IMR-90 (cell line): ENCODE data around the gene FAM227B. TPM values are rescaled to one million over a fixed set of nuclear protein-coding genes. Genes with fewer than 3 reads are reported as not detected.
A peak's percentile ranks its signal among the peaks of the same experiment; 100 is the strongest.

Source experiments
- ATAC-seq: fragments of 200-7000 bp; cut with Tn5 transposase; 2 replicates; pipeline ENCODE4 v1.9.1; 2020; ENCODE audit warnings: low read depth, mild to moderate bottlenecking, moderate library complexity
- BruUV-seq: library from RNA; stranded (reverse); fragments of 400-500 nt; replicated peaks from 2 replicates; lab custom pipeline; 2021; lab: Mats Ljungman, UMichigan
- CTCF ChIA-PET: fragments of 300-600 bp; formaldehyde crosslinking; extraction: SDS; loops from one replicate; lab custom pipeline; 2021; ENCODE audit warnings: antibody characterized with exemption; lab: Yijun Ruan, JAX
- POLR2A ChIA-PET: fragments of 300-600 bp; sonication (Branson Sonifier 250); formaldehyde crosslinking; loops from one replicate; lab custom pipeline; 2022; ENCODE audit warnings: antibody characterized with exemption; ENCODE audit not compliant: unreplicated experiment; lab: Charles Lee
- DNase-seq: peaks from one replicate; pipeline ENCODE4 v3.0.0; 2013
- H2AFZ ChIP-seq: replicated peaks from 2 replicates; pipeline ENCODE3; 2013; ENCODE audit warnings: low read length, mild to moderate bottlenecking; ENCODE audit not compliant: poor library complexity
- H2AK5ac ChIP-seq: 2 replicates; pipeline ENCODE4 v1.6.1; 2013; ENCODE audit warnings: low read depth, low read length, inconsistent platforms
- H2AK9ac ChIP-seq: replicated peaks from 2 replicates; pipeline ENCODE3; 2013; ENCODE audit warnings: mild to moderate bottlenecking, low read depth, low read length, moderate library complexity; ENCODE audit not compliant: poor library complexity
- H2BK120ac ChIP-seq: 2 replicates; pipeline ENCODE4 v1.6.1; 2013; ENCODE audit warnings: low read depth, low read length, inconsistent platforms
- H2BK15ac ChIP-seq: 3 replicates; pipeline ENCODE4 v1.6.1; 2013; ENCODE audit warnings: low read depth, low read length, inconsistent platforms
- H2BK20ac ChIP-seq: 2 replicates; pipeline ENCODE4 v1.6.1; 2013; ENCODE audit warnings: low read depth, mild to moderate bottlenecking, inconsistent platforms, low read length, moderate library complexity
- H2BK5ac ChIP-seq: 2 replicates; pipeline ENCODE4 v1.6.1; 2013; ENCODE audit warnings: mild to moderate bottlenecking, low read depth, low read length, inconsistent platforms; ENCODE audit not compliant: poor library complexity, severe bottlenecking
- H3K14ac ChIP-seq: replicated peaks from 2 replicates; pipeline ENCODE4 v1.6.1; 2013; ENCODE audit warnings: low read depth, low read length, inconsistent platforms
- H3K18ac ChIP-seq: 2 replicates; pipeline ENCODE4 v1.6.1; 2013; ENCODE audit warnings: low read depth, low read length, control low read depth
- H3K23ac ChIP-seq: 2 replicates; pipeline ENCODE4 v1.6.1; 2013; ENCODE audit warnings: low read depth, low read length, inconsistent platforms
- H3K27ac ChIP-seq: 2 replicates; pipeline ENCODE4 v1.5.1; 2013; ENCODE audit warnings: mild to moderate bottlenecking, control low read depth, low read length; ENCODE audit not compliant: insufficient read depth
- H3K27me3 ChIP-seq: 2 replicates; pipeline ENCODE4 v1.6.1; 2013; ENCODE audit warnings: low read length; ENCODE audit not compliant: control insufficient read depth, insufficient read depth
- H3K36me3 ChIP-seq: 2 replicates; pipeline ENCODE4 v1.6.1; 2013; ENCODE audit warnings: low read length, mixed read lengths; ENCODE audit not compliant: control insufficient read depth, insufficient read depth
- H3K4ac ChIP-seq: 2 replicates; pipeline ENCODE4 v1.6.1; 2013; ENCODE audit warnings: low read depth, low read length, inconsistent platforms
- H3K4me1 ChIP-seq: 2 replicates; pipeline ENCODE4 v1.6.1; 2013; ENCODE audit warnings: low read length, mixed read lengths; ENCODE audit not compliant: control insufficient read depth, insufficient read depth
- H3K4me2 ChIP-seq: 2 replicates; pipeline ENCODE4 v1.6.1; 2013; ENCODE audit warnings: low read depth, mild to moderate bottlenecking, control low read depth, low read length, moderate library complexity
- H3K4me3 ChIP-seq: 2 replicates; pipeline ENCODE4 v1.5.1; 2013; ENCODE audit warnings: low read depth, mild to moderate bottlenecking, control low read depth, low read length, moderate library complexity; ENCODE audit not compliant: insufficient read depth
- H3K56ac ChIP-seq: 2 replicates; pipeline ENCODE4 v1.6.1; 2013; ENCODE audit warnings: low read length, inconsistent platforms; ENCODE audit not compliant: insufficient read depth; ENCODE audit errors: extremely low read depth
- H3K79me1 ChIP-seq, 2 experiments: 2 replicates each; pipeline ENCODE4 v1.6.1; 2013; ENCODE audit warnings: low read length in 2 of 2, inconsistent platforms in 1 of 2, low read depth in 1 of 2
- H3K9ac ChIP-seq: 2 replicates; pipeline ENCODE4 v1.6.1; 2013; ENCODE audit warnings: low read depth, low read length, control low read depth
- H3K9me1 ChIP-seq: 2 replicates; pipeline ENCODE4 v1.6.1; 2013; ENCODE audit warnings: low read length, inconsistent platforms; ENCODE audit not compliant: insufficient read depth
- H3K9me3 ChIP-seq: 2 replicates; pipeline ENCODE4 v1.6.1; 2013; ENCODE audit warnings: low read length; ENCODE audit not compliant: control insufficient read depth, insufficient read depth
- H4K20me1 ChIP-seq: 2 replicates; pipeline ENCODE4 v1.6.1; 2013; ENCODE audit warnings: low read length, inconsistent platforms; ENCODE audit not compliant: insufficient read depth
- H4K5ac ChIP-seq: 2 replicates; pipeline ENCODE4 v1.6.1; 2013; ENCODE audit warnings: mild to moderate bottlenecking, low read depth, low read length, control low read depth
- H4K8ac ChIP-seq, 2 experiments: 2 replicates each; pipeline ENCODE4 v1.6.1; 2013; ENCODE audit warnings: low read depth in 2 of 2, low read length in 2 of 2, control low read depth in 1 of 2, inconsistent platforms in 1 of 2
- H4K91ac ChIP-seq: 2 replicates; pipeline ENCODE4 v1.6.1; 2013; ENCODE audit warnings: low read depth, low read length, inconsistent platforms; ENCODE audit not compliant: insufficient read depth
- BHLHE40 ChIP-seq: fragments of 150-350 bp; IDR thresholded peaks from 2 replicates; pipeline ENCODE4 v1.6.1; 2016; ENCODE audit warnings: mild to moderate bottlenecking, low read depth, low read length
- RFX5 ChIP-seq: IDR thresholded peaks from 2 replicates; pipeline ENCODE4 v1.8.0; 2012; ENCODE audit warnings: low read depth, mild to moderate bottlenecking, low read length, moderate library complexity
- WGBS, 2 experiments: methylation state at CpG; one replicate each; pipeline versions ENCODE4 v1.1.5 to v1.1.7; 2013; ENCODE audit warnings: missing lambda C conversion rate in 2 of 2; ENCODE audit not compliant: insufficient read length in 1 of 2; ENCODE audit errors: extremely low coverage in 2 of 2; 5-methylcytosine and 5-hydroxymethylcytosine counted together
- dilution Hi-C: fragments of 300-500 bp; cut with HindIII; formaldehyde crosslinking; loops from one replicate; pipeline ENCODE4 v1.14.3; 2018; ENCODE audit warnings: low sequenced_read_pairs; ENCODE audit not compliant: unreplicated experiment
- in situ Hi-C: fragments of 300-500 bp; cut with MboI; formaldehyde crosslinking; loops from 3 replicates; pipeline ENCODE4 v1.14.3; 2019; ENCODE audit warnings: low sequenced_read_pairs, inconsistent platforms, mixed read lengths
- intact Hi-C: fragments of 100-400 bp; cut with micrococcal nuclease; formaldehyde crosslinking; loops from 2 replicates; pipeline ENCODE4 v1.10.0; 2022
- polyA plus RNA-seq, 3 experiments: library from polyadenylated mRNA; depleted of rRNA; stranded (reverse); fragments of >200 nt; gene quantifications; 2 replicates each; pipeline ENCODE4 v1.2.3, GENCODE V29; 2012; ENCODE audit warnings: low replicate concordance in 1 of 3
- total RNA-seq: library from RNA; depleted of rRNA; stranded (reverse); fragments of >200 nt; gene quantifications from 2 replicates; pipeline ENCODE4 v1.2.3, GENCODE V29; 2012
- TF ChIP-seq, protein P1 (sequence below): fragments of 150-350 bp; IDR thresholded peaks from 2 replicates; pipeline ENCODE4 v1.6.1; 2017; ENCODE audit warnings: mild to moderate bottlenecking, antibody characterized with exemption, low read length, low read depth

The FAM227B gene
- total and polyA plus RNA-seq, 2 of the 4 experiments (the other 2 are of a cell fraction), result 1.8 to 3.0 TPM

DNA sequence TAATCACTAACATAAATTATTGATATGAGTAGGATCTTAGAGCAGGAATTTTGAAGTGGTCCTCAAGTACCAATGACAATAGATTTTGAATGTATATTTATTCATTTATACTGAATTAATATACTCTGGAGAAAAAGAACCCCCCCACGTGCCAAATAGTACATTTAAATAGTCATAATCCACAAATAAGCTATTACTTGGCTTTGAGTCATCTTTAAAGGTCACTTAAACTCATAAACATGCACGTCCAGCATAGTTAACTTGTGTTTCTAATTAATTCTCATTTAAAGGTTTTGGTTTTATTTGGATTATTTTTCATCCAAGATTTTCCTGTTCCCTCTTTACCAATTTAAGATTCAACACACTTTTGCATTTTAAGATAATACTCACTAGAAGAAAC lies 162.5 kb downstream of the FAM227B start:
- Histone ChIP-seq H2BK5ac (peak overlapping the region; percentile 60), H3K36me3 (peaks cover 21% of the 10 kb centered on the region), H3K14ac (no peak overlapping the region), H4K91ac (no peak overlapping the region), H3K9me1 (peaks cover 8% of the 10 kb centered on the region), H4K8ac (no peak overlapping the region; a peak in 1 of 4 replicates), H3K4me1 (peaks cover 11% of the 10 kb centered on the region), H3K4me2 (no peak overlapping the region), H3K18ac (no peak overlapping the region), H3K56ac (no peak overlapping the region), H2BK20ac (no peak overlapping the region), H2AFZ (no peak overlapping the region), H2BK15ac (no peak overlapping the region), H4K20me1 (no peaks in the 10 kb centered on the region), H3K27me3 (no peaks in the 10 kb centered on the region), H3K9ac (no peak overlapping the region), H3K27ac (no peak overlapping the region), H3K4ac (no peak overlapping the region), H3K79me1 (peaks cover 15 to 38% of the 10 kb centered on the region in 2 experiments; a peak in 3 of 4 replicates), H2AK9ac (no peak overlapping the region), H3K23ac (no peak overlapping the region), H4K5ac (no peak overlapping the region), H3K9me3 (no peaks in the 10 kb centered on the region), H3K4me3 (no peak overlapping the region), H2BK120ac (no peak overlapping the region), H2AK5ac (no peak overlapping the region)
- intact Hi-C loops, result no loop called here
- ChIA-PET CTCF (no interaction called here), POLR2A (no interaction called here)
- DNase-seq, result peak; percentile 63
- dilution Hi-C loops, result no loop called here
- no CpG with 5 or more reads among the region's 2 CpGs for WGBS, 2 experiments
- in situ Hi-C loops, result no loop called here
- no TSS peak for BruUV-seq
- TF ChIP-seq, protein P1, sequence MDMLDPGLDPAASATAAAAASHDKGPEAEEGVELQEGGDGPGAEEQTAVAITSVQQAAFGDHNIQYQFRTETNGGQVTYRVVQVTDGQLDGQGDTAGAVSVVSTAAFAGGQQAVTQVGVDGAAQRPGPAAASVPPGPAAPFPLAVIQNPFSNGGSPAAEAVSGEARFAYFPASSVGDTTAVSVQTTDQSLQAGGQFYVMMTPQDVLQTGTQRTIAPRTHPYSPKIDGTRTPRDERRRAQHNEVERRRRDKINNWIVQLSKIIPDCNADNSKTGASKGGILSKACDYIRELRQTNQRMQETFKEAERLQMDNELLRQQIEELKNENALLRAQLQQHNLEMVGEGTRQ, result peak; percentile 32; the same call in 1 of the 2 replicates
- TF ChIP-seq RFX5 (no peak), BHLHE40 (peak; percentile 61)
- ATAC-seq, result no peak
